ENCODE data around the gene CPNE7.

DNA sequence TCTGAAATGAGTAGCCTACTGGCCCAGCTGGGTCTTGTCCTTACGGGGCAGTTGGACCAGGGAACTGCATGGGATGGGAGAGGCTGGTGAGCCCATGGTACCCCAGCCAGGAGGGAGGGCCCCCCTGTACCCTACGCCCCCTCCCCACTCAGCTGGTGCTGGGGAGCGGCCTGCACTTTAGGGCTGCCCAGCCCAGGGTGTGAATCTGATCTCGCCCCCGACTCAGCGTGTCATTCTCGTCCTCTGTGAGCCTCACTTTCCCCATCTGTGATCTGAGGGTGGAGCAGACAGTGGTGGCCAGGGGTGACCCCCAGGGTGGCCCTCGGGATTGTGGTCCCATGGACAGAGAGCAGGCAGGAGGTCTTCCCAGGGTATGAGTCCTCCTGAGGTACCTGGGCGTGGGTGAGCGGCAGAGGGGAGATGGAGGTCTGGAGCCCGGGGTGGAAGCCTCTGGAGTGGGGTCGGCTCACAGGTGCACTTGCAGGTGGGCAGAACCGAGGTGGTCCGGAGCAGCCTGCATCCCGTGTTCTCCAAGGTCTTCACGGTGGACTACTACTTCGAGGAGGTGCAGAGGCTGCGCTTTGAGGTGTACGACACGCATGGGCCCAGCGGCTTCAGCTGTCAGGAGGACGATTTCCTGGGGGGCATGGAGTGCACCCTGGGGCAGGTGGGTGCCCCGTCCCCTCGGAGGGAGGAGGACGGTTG lies 1.6 kb downstream of the CPNE7 start:
- TF ChIP-seq CTCF (conservative IDR thresholded peaks at IDR 0.05 in 1 of 2, IDR thresholded peaks at IDR 0.05 in 1 of 2; ENCODE audit: extremely low read depth in 1 of 2, insufficient read depth in 1 of 2, low read depth in 1 of 2, low read length in 2 of 2) (no peak), EZH2 (IDR thresholded peaks at IDR 0.05; ENCODE audit: borderline replicate concordance, low read length) (no peak)

Data from mammary epithelial cell (primary cell).